Coronary artery (tissue), 2 donors: ENCODE results near the gene CENPU.

Experiments
- DNase-seq: peaks from one replicate; pipeline ENCODE4 v3.0.0-alpha.2; 2017; ENCODE audit warnings: low spot score
- H3K27ac ChIP-seq, 2 donors: fragments of 200-600 bp; sonication (generic); one replicate each; pipeline ENCODE4 v1.5.1; 2016 to 2019
- H3K4me3 ChIP-seq: fragments of 200-600 bp; sonication (generic); 2 replicates; pipeline ENCODE4 v1.5.1; 2016; ENCODE audit warnings: mild to moderate bottlenecking, moderate library complexity
- CTCF ChIP-seq: fragments of 200-600 bp; sonication (generic); IDR thresholded peaks from one replicate; pipeline ENCODE4 v1.5.1; 2019; ENCODE audit warnings: antibody characterized with exemption

CENPU gene

GRCh38 chr4:184713887-184714286, 20.0 kb downstream of the CENPU start:
- H3K27ac ChIP-seq = no peak overlapping the region
- no peak overlapping the region for H3K4me3 ChIP-seq
- no peak for TF ChIP-seq CTCF
- DNase-seq = no peak

- TF ChIP-seq CTCF = no peak
- Histone ChIP-seq H3K27ac (no peak overlapping the region), H3K4me3 (no peak overlapping the region)
- DNase-seq = no peak
These were observed 21.6 kb downstream of the CENPU start for GRCh38 chr4:184712322-184712721.

GRCh38 chr4:184706453-184706852, 27.4 kb downstream of the CENPU start:
- H3K27ac ChIP-seq = no peak overlapping the region
- no peak for DNase-seq
- no peak overlapping the region for H3K4me3 ChIP-seq
- no peak for TF ChIP-seq CTCF

GRCh38 chr4:184705692-184706091, 28.2 kb downstream of the CENPU start:
- TF ChIP-seq CTCF = no peak
- no peak overlapping the region for H3K4me3 ChIP-seq
- no peak for DNase-seq
- H3K27ac ChIP-seq = no peak overlapping the region

- no peak for TF ChIP-seq CTCF
- Histone ChIP-seq H3K27ac (no peak overlapping the region), H3K4me3 (no peak overlapping the region)
- DNase-seq = no peak
These were observed 31.8 kb downstream of the CENPU start for GRCh38 chr4:184702114-184702513.

GRCh38 chr4:184699941-184700340, 34.0 kb downstream of the CENPU start:
- H3K27ac ChIP-seq = no peak overlapping the region
- H3K4me3 ChIP-seq = no peak overlapping the region
- no peak for DNase-seq
- TF ChIP-seq CTCF = no peak

GRCh38 chr4:184697956-184698355, 35.9 kb downstream of the CENPU start:
- TF ChIP-seq CTCF = no peak
- no peak for DNase-seq
- Histone ChIP-seq H3K27ac (no peak overlapping the region), H3K4me3 (no peak overlapping the region)
